Stimulated activated naive B cell treated with anti-CD40 and anti-IgM and Interleukin-4, amounts not matched to agents 10 μg/mL and 1 μg/mL and 100 μg/mL, for 72 hours (primary cell): ENCODE measurements around the gene STAU1.
"Not testable (repeated sequence)": the region's sequence is repeated elsewhere in the genome, so short reads cannot be mapped to it uniquely, and the experiment has no call there.

Experiments used
- ATAC-seq, 2 donors: fragments of 150-1000 bp; cut with Tn5 transposase; replicated peaks; 2 replicates each; pipeline ENCODE4 v1.10.0; 2021; ENCODE audit warnings: moderate library complexity in 1 of 2
- DNase-seq: peaks from one replicate; pipeline ENCODE4 v3.0.0; 2021
- H3K27ac Mint-ChIP-seq: one replicate; pipeline ENCODE4 v1.8.0; 2022; ENCODE audit warnings: mild to moderate bottlenecking, mixed read lengths
- H3K27me3 Mint-ChIP-seq, 2 donors: one replicate each; pipeline ENCODE4 v1.8.0; 2022; ENCODE audit warnings: mixed read lengths in 2 of 2
- H3K36me3 Mint-ChIP-seq, 2 donors: one replicate each; pipeline ENCODE4 v1.8.0; 2022; ENCODE audit warnings: mixed read lengths in 2 of 2, mild to moderate bottlenecking in 1 of 2
- H3K4me1 Mint-ChIP-seq, 2 donors: one replicate each; pipeline ENCODE4 v1.8.0; 2022; ENCODE audit warnings: mixed read lengths in 2 of 2, mild to moderate bottlenecking in 1 of 2
- H3K4me3 Mint-ChIP-seq, 2 donors: one replicate each; pipeline ENCODE4 v1.8.0; 2022; ENCODE audit warnings: mild to moderate bottlenecking in 2 of 2, mixed read lengths in 2 of 2, moderate library complexity in 1 of 2
- H3K9me3 Mint-ChIP-seq, 2 donors: one replicate each; pipeline ENCODE4 v1.8.0; 2022; ENCODE audit warnings: mixed read lengths in 2 of 2, mild to moderate bottlenecking in 1 of 2

STAU1 gene

DNA sequence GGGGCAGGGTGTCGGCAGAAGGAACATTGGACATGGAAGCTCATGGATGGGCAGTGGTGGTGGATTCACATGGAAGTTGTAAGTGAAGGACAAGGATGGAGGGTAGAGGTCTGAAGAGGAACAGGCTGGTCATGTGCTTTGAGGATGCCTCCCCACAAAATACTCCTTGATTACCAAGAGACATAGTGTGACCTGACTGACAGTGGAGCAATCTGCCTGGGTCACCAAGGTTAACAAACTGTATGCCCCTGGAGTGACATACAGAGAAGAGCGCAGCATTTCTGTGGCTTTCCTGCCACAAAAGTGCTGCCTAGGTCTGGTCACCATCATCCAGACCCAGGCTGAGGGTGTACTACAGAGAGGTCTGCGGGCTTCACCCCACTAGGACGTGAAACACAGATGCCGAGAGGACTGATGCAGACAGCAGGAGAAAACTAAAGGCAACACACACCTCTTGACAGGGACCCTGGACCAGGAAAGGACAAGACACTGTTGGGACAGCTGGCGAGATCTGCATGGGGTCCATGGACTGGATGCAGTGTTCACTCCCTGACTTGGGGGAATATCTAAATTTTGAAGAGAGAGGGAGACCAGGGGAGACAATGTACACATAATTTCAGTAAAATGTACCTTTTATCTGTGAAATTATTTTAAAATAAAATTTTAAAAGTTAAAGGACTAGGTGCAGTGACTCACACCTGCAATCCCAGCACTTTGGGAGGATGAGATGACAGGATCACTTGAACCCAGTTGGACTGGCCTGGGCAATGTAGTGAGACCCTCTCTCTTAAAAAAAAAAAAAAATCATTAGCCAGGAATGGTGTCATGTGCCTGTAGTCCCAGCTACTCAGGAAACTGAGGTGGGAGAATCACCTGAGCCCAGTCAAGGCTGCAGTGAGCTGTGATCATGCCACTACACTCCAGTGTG is 77.1 kb downstream of the STAU1 start:
- DNase-seq: no peak
- H3K36me3 Mint-ChIP-seq: peaks cover 44 to 56% of the 10 kb centered on the region in 2 donors
- ATAC-seq: peak; percentile 23 to 33
- H3K4me1 Mint-ChIP-seq: peaks cover 0 to 6% of the 10 kb centered on the region in 2 donors
- no peaks in the 10 kb centered on the region for H3K9me3 Mint-ChIP-seq
- H3K27me3 Mint-ChIP-seq: no peaks in the 10 kb centered on the region
- H3K4me3 Mint-ChIP-seq: no peak overlapping the region
- H3K27ac Mint-ChIP-seq: peak overlapping the region; percentile 56

- Mint-ChIP-seq H3K4me3 (no peak overlapping the region), H3K27ac (no peak overlapping the region), H3K9me3 (no peaks in the 10 kb centered on the region), H3K27me3 (no peaks in the 10 kb centered on the region), H3K4me1 (peaks cover 4 to 12% of the 10 kb centered on the region in 2 donors), H3K36me3 (peaks cover 57 to 73% of the 10 kb centered on the region in 2 donors)
- DNase-seq: no peak
- ATAC-seq: no peak
Observed at GRCh38 chr20:49106328-49106727, 81.8 kb downstream of the STAU1 start.

- Mint-ChIP-seq H3K4me3 (peak overlapping the region in 1 of 2 donors; percentile 13), H3K4me1 (peaks cover 11 to 17% of the 10 kb centered on the region in 2 donors), H3K36me3 (peaks cover 46 to 68% of the 10 kb centered on the region in 2 donors)
- not testable (repeated sequence) for ATAC-seq, DNase-seq, H3K27ac Mint-ChIP-seq, H3K9me3 Mint-ChIP-seq, H3K27me3 Mint-ChIP-seq
Observed at GRCh38 chr20:49104979-49105547, 83.1 kb downstream of the STAU1 start.

DNA sequence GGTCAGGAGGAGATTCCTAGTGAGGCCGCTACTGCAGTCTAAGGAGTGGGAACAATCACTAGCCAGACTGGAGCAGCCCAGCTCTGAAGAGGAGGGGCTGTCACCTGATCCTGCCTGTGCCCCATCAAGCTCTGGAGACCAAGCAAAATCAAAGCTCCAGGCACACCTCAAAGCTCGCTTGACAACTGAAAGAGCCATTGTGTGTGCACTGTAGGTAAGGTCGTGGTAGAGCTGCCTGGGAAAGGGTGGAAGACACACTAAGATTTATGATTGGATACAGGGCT is 83.8 kb downstream of the STAU1 start:
- Mint-ChIP-seq H3K27ac (peak overlapping the region; percentile 20), H3K9me3 (no peaks in the 10 kb centered on the region), H3K36me3 (peaks cover 44 to 64% of the 10 kb centered on the region in 2 donors), H3K4me3 (no peak overlapping the region), H3K4me1 (peaks cover 11 to 17% of the 10 kb centered on the region in 2 donors), H3K27me3 (no peaks in the 10 kb centered on the region)
- DNase-seq (no peak), ATAC-seq (no peak)

GRCh38 chr20:49103647-49104364 is 84.3 kb downstream of the STAU1 start:
- no peak overlapping the region for H3K4me3 Mint-ChIP-seq
- H3K27me3 Mint-ChIP-seq: no peaks in the 10 kb centered on the region
- H3K9me3 Mint-ChIP-seq: no peaks in the 10 kb centered on the region
- ATAC-seq: no peak
- DNase-seq: no peak
- H3K4me1 Mint-ChIP-seq: peaks cover 13 to 21% of the 10 kb centered on the region in 2 donors
- peaks cover 46 to 63% of the 10 kb centered on the region in 2 donors for H3K36me3 Mint-ChIP-seq
- peak overlapping the region; percentile 20 for H3K27ac Mint-ChIP-seq

DNA sequence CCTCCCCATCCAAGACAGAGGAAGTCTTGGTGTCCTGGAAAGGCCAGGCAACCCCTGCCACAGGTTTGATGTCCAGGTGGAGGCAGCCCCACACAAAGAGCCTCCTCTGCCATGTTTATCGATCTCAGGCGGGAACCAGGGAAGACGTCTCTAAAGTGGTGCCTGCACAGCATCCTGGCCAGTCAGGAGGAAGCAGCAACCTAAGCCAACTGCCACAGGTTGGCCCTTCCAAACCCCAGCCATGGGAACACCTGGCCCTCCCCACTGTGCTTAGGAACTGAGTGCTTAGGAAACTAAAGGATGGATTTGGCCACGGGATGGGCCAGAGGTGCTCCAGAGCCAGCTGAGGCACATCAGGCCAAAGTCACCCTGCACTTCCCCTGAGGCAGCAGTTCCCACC is 85.1 kb downstream of the STAU1 start:
- Mint-ChIP-seq H3K27me3 (no peaks in the 10 kb centered on the region), H3K27ac (peak overlapping the region; percentile 25), H3K4me1 (peaks cover 18 to 23% of the 10 kb centered on the region in 2 donors), H3K9me3 (no peaks in the 10 kb centered on the region), H3K4me3 (no peak overlapping the region), H3K36me3 (peaks cover 48 to 63% of the 10 kb centered on the region in 2 donors)
- no peak for DNase-seq
- no peak for ATAC-seq

- H3K9me3 Mint-ChIP-seq: no peaks in the 10 kb centered on the region
- H3K27me3 Mint-ChIP-seq: no peaks in the 10 kb centered on the region
- peak overlapping the region; percentile 14 to 21 for H3K4me3 Mint-ChIP-seq
- ATAC-seq (peak; percentile 79 to 83), DNase-seq (no peak)
- H3K4me1 Mint-ChIP-seq: peaks cover 19 to 24% of the 10 kb centered on the region in 2 donors
- peak overlapping the region; percentile 81 for H3K27ac Mint-ChIP-seq
- peaks cover 44 to 71% of the 10 kb centered on the region in 2 donors for H3K36me3 Mint-ChIP-seq
Observed at GRCh38 chr20:49100972-49101371, 87.2 kb downstream of the STAU1 start.

DNA sequence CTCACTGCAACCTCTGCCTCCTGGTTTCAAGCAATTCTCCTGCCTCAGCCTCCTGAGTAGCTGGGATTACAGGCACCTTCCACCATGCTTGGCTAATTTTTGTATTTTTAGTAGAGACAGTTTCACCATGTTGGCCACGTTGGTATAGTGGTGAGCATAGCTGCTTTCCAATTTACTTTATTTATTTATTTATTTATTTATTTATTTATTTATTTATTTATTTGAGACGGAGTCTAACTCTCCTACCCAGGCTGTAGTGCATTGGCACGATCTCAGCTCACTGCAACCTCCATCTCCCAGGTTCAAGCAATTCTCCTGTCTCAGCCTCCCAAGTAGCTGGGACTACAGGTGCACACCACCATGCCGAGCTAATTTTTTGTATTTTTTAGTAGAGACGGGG is 87.8 kb downstream of the STAU1 start:
- not testable (repeated sequence) for DNase-seq, H3K9me3 Mint-ChIP-seq, H3K27ac Mint-ChIP-seq, ATAC-seq, H3K27me3 Mint-ChIP-seq, H3K4me3 Mint-ChIP-seq
- peaks cover 45 to 68% of the 10 kb centered on the region in 2 donors for H3K36me3 Mint-ChIP-seq
- peaks cover 19 to 24% of the 10 kb centered on the region in 2 donors for H3K4me1 Mint-ChIP-seq

DNA sequence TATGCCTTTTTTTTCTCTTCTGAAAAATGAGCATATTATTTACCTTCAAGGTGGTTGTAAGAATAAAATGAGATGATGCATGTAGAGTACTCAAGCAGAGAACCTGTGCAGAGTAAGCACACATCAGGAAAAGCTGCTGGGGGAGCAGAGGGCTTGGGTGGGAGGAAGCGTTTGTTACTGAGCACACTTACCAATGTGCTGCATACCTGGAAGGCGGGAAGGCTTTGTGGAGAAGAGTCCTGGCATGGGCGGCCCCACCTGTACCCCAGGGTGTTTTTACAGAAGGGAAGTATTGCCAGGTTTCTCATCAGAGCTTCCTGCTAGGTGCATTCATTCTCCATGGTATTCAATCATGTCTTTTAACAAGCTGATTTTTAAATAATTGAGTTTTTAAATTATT is 89.1 kb downstream of the STAU1 start:
- Mint-ChIP-seq H3K36me3 (peaks cover 48 to 65% of the 10 kb centered on the region in 2 donors), H3K4me3 (no peak overlapping the region), H3K27me3 (no peaks in the 10 kb centered on the region), H3K27ac (no peak overlapping the region), H3K9me3 (no peaks in the 10 kb centered on the region), H3K4me1 (peaks cover 19 to 24% of the 10 kb centered on the region in 2 donors)
- ATAC-seq: no peak
- no peak for DNase-seq

DNA sequence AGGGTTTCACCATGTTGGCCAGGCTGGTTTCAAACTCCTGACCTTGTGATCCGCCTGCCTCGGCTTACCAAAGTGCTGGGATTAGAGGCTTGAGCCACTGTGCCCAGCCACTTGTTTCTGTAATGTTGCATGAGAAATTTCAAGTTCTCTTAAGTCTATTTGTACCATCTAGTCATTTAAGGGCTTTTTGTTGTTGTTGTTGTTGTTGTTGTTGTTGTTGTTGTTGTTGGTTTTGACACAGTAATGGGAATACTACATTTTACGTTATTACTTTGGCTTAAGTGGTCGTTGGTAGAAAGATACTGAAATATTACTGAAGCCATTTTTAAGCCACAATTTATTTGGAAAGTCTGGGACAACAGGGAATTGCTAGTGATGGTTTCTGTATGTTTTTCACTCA is 90.0 kb downstream of the STAU1 start:
- H3K27ac Mint-ChIP-seq: peak overlapping the region; percentile 25
- H3K4me3 Mint-ChIP-seq: no peak overlapping the region
- no peaks in the 10 kb centered on the region for H3K27me3 Mint-ChIP-seq
- peaks cover 19 to 24% of the 10 kb centered on the region in 2 donors for H3K4me1 Mint-ChIP-seq
- H3K36me3 Mint-ChIP-seq: peaks cover 43 to 63% of the 10 kb centered on the region in 2 donors
- DNase-seq (no peak), ATAC-seq (no peak)
- H3K9me3 Mint-ChIP-seq: no peaks in the 10 kb centered on the region

DNA sequence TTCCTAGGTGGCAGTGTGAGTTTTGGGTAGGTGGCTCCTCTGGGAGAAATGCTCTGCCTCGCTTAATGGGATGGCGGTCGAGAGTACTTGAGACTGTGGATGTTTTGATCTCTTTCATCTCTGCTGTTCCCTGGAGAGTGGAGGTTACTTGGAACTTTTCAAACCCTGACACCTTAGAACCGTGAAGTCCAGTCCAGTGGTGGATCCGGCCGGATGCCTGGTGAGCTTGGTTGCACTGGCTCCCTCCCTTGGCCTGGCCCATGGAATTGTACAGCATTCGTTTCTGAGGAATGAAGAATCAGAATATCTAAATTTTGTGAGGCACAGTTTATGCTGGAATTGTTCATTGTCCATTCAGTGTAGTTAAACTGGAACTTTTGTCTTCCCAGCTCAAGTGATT is 91.0 kb downstream of the STAU1 start:
- H3K27ac Mint-ChIP-seq: peak overlapping the region; percentile 42
- H3K4me1 Mint-ChIP-seq: peaks cover 19 to 24% of the 10 kb centered on the region in 2 donors
- H3K4me3 Mint-ChIP-seq: no peak overlapping the region
- no peaks in the 10 kb centered on the region for H3K9me3 Mint-ChIP-seq
- peaks cover 33 to 55% of the 10 kb centered on the region in 2 donors for H3K36me3 Mint-ChIP-seq
- ATAC-seq (no peak), DNase-seq (no peak)
- no peaks in the 10 kb centered on the region for H3K27me3 Mint-ChIP-seq

- DNase-seq (no peak), ATAC-seq (no peak)
- H3K27ac Mint-ChIP-seq: no peak overlapping the region
- H3K36me3 Mint-ChIP-seq: peaks cover 29 to 53% of the 10 kb centered on the region in 2 donors
- H3K4me1 Mint-ChIP-seq: peaks cover 15 to 17% of the 10 kb centered on the region in 2 donors
- no peak overlapping the region for H3K4me3 Mint-ChIP-seq
- no peaks in the 10 kb centered on the region for H3K9me3 Mint-ChIP-seq
- no peaks in the 10 kb centered on the region for H3K27me3 Mint-ChIP-seq
Observed at GRCh38 chr20:49096203-49096730, 91.9 kb downstream of the STAU1 start.

DNA sequence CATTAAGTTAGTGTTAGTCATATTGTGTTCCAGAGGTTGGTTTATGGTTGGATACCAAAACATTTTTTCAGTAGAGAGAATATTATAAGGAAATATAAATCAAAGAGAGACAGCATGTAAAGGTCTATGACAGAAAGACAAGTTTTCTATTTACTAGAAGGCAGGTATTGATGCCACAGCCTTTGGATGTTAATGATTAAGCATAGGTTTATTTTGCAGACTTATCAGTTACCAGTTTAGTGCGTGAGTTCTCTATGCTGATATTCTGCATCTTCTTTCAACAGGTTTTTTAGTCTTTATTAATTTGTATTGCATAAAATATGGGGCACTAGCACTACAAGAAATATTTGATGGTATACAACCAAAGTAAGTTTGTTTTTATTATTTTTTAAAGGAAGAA is 96.4 kb downstream of the STAU1 start:
- Mint-ChIP-seq H3K4me1 (no peaks in the 10 kb centered on the region), H3K27ac (peak overlapping the region; percentile 31), H3K36me3 (peaks cover 27 to 45% of the 10 kb centered on the region in 2 donors), H3K9me3 (no peaks in the 10 kb centered on the region), H3K27me3 (no peaks in the 10 kb centered on the region), H3K4me3 (no peak overlapping the region)
- DNase-seq: no peak
- no peak for ATAC-seq

DNA sequence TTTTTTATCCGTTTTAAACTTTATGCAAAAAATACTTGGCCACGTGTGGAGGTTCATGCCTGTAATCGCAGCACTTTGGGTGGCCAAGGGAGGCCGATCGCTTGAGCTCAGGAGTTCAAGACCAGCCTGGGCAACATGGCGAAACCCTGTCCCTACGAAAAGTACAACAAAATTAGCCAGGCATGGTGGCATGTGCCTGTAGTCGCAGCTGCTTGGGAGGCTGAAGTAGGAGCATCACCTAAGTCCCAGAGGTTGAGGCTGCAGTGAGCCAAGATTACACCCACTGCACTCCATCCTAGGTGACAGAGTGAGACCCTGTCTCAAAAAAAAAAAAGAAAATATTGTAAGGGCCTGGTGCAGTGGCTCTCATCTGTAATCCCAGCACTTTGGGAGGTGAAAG is 97.0 kb downstream of the STAU1 start:
- DNase-seq: no peak
- peaks cover 27 to 40% of the 10 kb centered on the region in 2 donors for H3K36me3 Mint-ChIP-seq
- no peaks in the 10 kb centered on the region for H3K4me1 Mint-ChIP-seq
- no peaks in the 10 kb centered on the region for H3K9me3 Mint-ChIP-seq
- no peak overlapping the region for H3K27ac Mint-ChIP-seq
- H3K27me3 Mint-ChIP-seq: no peaks in the 10 kb centered on the region
- H3K4me3 Mint-ChIP-seq: no peak overlapping the region
- ATAC-seq: no peak
